GM12878 (cell line): ENCODE data around the gene OPRPN. TPM values are rescaled to one million over a fixed set of nuclear protein-coding genes. Genes with fewer than 3 reads are reported as not detected.
A peak's percentile ranks its signal among the peaks of the same experiment; 100 is the strongest.

ENCODE experiments used
- BMI1 ChIP-seq: fragments of 450-650 bp; IDR thresholded peaks from 2 replicates; pipeline ENCODE4 v1.6.1; 2016; ENCODE audit warnings: mild to moderate bottlenecking, moderate library complexity, borderline replicate concordance
- BRCA1 ChIP-seq: IDR thresholded peaks from 2 replicates; pipeline ENCODE4 v1.6.1; 2011; ENCODE audit warnings: low read depth, low read length, improper control_type of control experiment
- CHD1 ChIP-seq: IDR thresholded peaks from 2 replicates; pipeline ENCODE4 v1.6.1; 2012; ENCODE audit warnings: low read depth, low read length, improper control_type of control experiment
- FOXM1 ChIP-seq: IDR thresholded peaks from 2 replicates; pipeline ENCODE4 v1.6.1; 2012; ENCODE audit warnings: low read depth, mild to moderate bottlenecking, inconsistent platforms, low read length, moderate library complexity
- HCFC1 ChIP-seq: fragments of 150-350 bp; IDR thresholded peaks from 2 replicates; pipeline ENCODE4 v1.6.1; 2014; ENCODE audit warnings: low read length
- HDAC6 ChIP-seq: fragments of 200-600 bp; sonication (generic); IDR thresholded peaks from one replicate; pipeline ENCODE4 v1.8.0; 2017; ENCODE audit warnings: antibody characterized with exemption; ENCODE audit not compliant: unreplicated experiment
- IKZF1 ChIP-seq: fragments of 450-650 bp; conservative IDR thresholded peaks from 2 replicates; pipeline ENCODE4 v1.6.1; 2017; ENCODE audit warnings: antibody characterized with exemption, mild to moderate bottlenecking
- IKZF2 ChIP-seq, 2 experiments: fragments of 450-650 bp; IDR thresholded peaks; 2 replicates each; pipeline ENCODE4 v1.6.1; 2017; ENCODE audit warnings: mild to moderate bottlenecking in 2 of 2, moderate library complexity in 2 of 2
- MEF2A ChIP-seq: IDR thresholded peaks from 2 replicates; pipeline ENCODE4 v1.6.1; 2011; ENCODE audit warnings: low read depth, mild to moderate bottlenecking, low read length, moderate library complexity; ENCODE audit not compliant: insufficient read depth
- POLR2AphosphoS2 ChIP-seq: IDR thresholded peaks from 2 replicates; pipeline ENCODE4 v1.6.1; 2011; ENCODE audit warnings: low read depth, mild to moderate bottlenecking, low read length, improper control_type of control experiment, moderate library complexity
- SMAD1 ChIP-seq: fragments of 450-650 bp; IDR thresholded peaks from 2 replicates; pipeline ENCODE4 v1.6.1; 2018; ENCODE audit warnings: mild to moderate bottlenecking, low read depth; ENCODE audit not compliant: partially characterized antibody
- SPI1 ChIP-seq: IDR thresholded peaks from 2 replicates; pipeline ENCODE4 v1.6.1; 2011; ENCODE audit warnings: low read depth, mild to moderate bottlenecking, low read length, moderate library complexity, borderline replicate concordance; ENCODE audit not compliant: insufficient read depth
- SREBF2 ChIP-seq: IDR thresholded peaks from 2 replicates; pipeline ENCODE4 v1.6.1; 2012; ENCODE audit warnings: mild to moderate bottlenecking, low read length
- STAT3 ChIP-seq: IDR thresholded peaks from 2 replicates; pipeline ENCODE4 v1.6.1; 2011; ENCODE audit warnings: low read depth, low read length, improper control_type of control experiment
- USF1 ChIP-seq: IDR thresholded peaks from 2 replicates; pipeline ENCODE4 v1.6.1; 2011; ENCODE audit warnings: borderline replicate concordance, low read depth, mild to moderate bottlenecking, moderate library complexity, mixed read lengths, low read length; ENCODE audit not compliant: insufficient read depth; ENCODE audit errors: extremely low read length
- ZNF384 ChIP-seq: IDR thresholded peaks from 2 replicates; pipeline ENCODE4 v1.6.1; 2012; ENCODE audit warnings: low read depth, mild to moderate bottlenecking, low read length, improper control_type of control experiment, borderline replicate concordance
- polyA plus RNA-seq, 11 experiments: library from polyadenylated mRNA; depleted of rRNA in 4 of 11; unstranded in 6 of 11; stranded (reverse) in 5 of 11; fragments of >200 nt; fragmentation: Nextera tagmentation in 4 of 11; fragmentation: Illumina TruSeq in 1 of 11; extraction: Ambion mirVana in 4 of 11; extraction: Trizol in 1 of 11; gene quantifications; 1 replicate in 1 of 11; 2 replicates in 10 of 11; pipeline versions ENCODE4 v1.2.1 to v1.2.3, GENCODE V29; 2011 to 2016; ENCODE audit warnings: inconsistent platforms in 2 of 11, missing spikeins in 2 of 11, low read depth in 1 of 11
- total RNA-seq, 4 experiments: library from RNA; depleted of rRNA in 3 of 4; stranded (reverse); fragments of >200 nt in 3 of 4; fragmentation: Illumina TruSeq in 1 of 4; extraction: Trizol in 1 of 4; gene quantifications; 2 replicates each; pipeline versions ENCODE4 v1.2.1 to v1.2.3, GENCODE V29; 2013 to 2021
- TF ChIP-seq, protein P1 (sequence below): fragments of 450-650 bp; IDR thresholded peaks from 2 replicates; pipeline ENCODE4 v1.6.1; 2017; ENCODE audit warnings: mild to moderate bottlenecking, low read depth, inconsistent platforms; ENCODE audit not compliant: poor library complexity, severe bottlenecking
- TF ChIP-seq, protein P2 (sequence below): fragments of 450-650 bp; formaldehyde crosslinking; IDR thresholded peaks from 2 replicates; pipeline ENCODE4 v1.4.0; 2020; ENCODE audit warnings: mild to moderate bottlenecking, moderate library complexity

Gene OPRPN
- total and polyA plus RNA-seq, 10 of the 15 experiments (the other 5 are each of a cell fraction or from before 2014, with no cell fraction given), result 0.16 to 0.33 TPM; not detected in 8

DNA sequence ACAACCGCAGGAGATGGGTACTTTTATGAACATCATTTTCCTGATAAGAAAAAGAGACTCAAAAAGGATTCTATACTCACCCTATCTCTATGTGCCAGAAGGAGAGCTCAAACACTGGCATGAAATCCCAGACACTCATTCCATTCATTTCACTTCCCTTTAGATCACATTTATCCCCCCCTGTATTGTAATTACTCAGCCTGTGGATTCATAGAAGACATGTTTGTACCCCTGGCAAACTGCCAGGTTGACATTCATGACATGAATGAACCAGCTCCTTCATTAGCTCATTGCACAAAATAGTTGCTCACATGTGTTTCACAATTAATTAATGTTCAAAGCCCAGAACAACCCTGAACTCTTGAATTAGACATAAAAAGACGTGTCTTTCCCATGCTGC lies 32.3 kb upstream of the OPRPN start (continued):
- TF ChIP-seq SPI1 (0 out of 2 replicates have a peak, but pooled peaks have one; percentile 22), HDAC6 (no peak), BRCA1 (no peak), BMI1 (no peak), MEF2A (no peak), FOXM1 (no peak), STAT3 (no peak), ZNF384 (no peak), POLR2AphosphoS2 (no peak), IKZF2 (IDR thresholded peaks at IDR 0.05) (peak; percentile 37 to 53; a peak in 2 of 4 replicates), SMAD1 (peak; percentile 79), HCFC1 (no peak), USF1 (no peak), CHD1 (no peak), SREBF2 (no peak), IKZF1 (peak; percentile 37; the same call in 1 of the 2 replicates)
- TF ChIP-seq, protein P1, sequence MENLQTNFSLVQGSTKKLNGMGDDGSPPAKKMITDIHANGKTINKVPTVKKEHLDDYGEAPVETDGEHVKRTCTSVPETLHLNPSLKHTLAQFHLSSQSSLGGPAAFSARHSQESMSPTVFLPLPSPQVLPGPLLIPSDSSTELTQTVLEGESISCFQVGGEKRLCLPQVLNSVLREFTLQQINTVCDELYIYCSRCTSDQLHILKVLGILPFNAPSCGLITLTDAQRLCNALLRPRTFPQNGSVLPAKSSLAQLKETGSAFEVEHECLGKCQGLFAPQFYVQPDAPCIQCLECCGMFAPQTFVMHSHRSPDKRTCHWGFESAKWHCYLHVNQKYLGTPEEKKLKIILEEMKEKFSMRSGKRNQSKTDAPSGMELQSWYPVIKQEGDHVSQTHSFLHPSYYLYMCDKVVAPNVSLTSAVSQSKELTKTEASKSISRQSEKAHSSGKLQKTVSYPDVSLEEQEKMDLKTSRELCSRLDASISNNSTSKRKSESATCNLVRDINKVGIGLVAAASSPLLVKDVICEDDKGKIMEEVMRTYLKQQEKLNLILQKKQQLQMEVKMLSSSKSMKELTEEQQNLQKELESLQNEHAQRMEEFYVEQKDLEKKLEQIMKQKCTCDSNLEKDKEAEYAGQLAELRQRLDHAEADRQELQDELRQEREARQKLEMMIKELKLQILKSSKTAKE, result no peak
- TF ChIP-seq, protein P2, sequence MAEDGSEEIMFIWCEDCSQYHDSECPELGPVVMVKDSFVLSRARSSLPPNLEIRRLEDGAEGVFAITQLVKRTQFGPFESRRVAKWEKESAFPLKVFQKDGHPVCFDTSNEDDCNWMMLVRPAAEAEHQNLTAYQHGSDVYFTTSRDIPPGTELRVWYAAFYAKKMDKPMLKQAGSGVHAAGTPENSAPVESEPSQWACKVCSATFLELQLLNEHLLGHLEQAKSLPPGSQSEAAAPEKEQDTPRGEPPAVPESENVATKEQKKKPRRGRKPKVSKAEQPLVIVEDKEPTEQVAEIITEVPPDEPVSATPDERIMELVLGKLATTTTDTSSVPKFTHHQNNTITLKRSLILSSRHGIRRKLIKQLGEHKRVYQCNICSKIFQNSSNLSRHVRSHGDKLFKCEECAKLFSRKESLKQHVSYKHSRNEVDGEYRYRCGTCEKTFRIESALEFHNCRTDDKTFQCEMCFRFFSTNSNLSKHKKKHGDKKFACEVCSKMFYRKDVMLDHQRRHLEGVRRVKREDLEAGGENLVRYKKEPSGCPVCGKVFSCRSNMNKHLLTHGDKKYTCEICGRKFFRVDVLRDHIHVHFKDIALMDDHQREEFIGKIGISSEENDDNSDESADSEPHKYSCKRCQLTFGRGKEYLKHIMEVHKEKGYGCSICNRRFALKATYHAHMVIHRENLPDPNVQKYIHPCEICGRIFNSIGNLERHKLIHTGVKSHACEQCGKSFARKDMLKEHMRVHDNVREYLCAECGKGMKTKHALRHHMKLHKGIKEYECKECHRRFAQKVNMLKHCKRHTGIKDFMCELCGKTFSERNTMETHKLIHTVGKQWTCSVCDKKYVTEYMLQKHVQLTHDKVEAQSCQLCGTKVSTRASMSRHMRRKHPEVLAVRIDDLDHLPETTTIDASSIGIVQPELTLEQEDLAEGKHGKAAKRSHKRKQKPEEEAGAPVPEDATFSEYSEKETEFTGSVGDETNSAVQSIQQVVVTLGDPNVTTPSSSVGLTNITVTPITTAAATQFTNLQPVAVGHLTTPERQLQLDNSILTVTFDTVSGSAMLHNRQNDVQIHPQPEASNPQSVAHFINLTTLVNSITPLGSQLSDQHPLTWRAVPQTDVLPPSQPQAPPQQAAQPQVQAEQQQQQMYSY (CRISPR knock-in tag), result no peak
